WI38 (cell line): ENCODE results near the gene OVCA2.

Experiments used
- H3K4me3 ChIP-seq: 2 replicates; pipeline ENCODE4 v1.5.1; 2011; ENCODE audit warnings: low read depth, mild to moderate bottlenecking, control low read depth, low read length
- CTCF ChIP-seq: IDR thresholded peaks from 2 replicates; pipeline ENCODE4 v1.5.1; 2012; ENCODE audit warnings: low read depth, mild to moderate bottlenecking, control low read depth, low read length

OVCA2 gene

GRCh38 chr17:2085648-2085949 lies 43.8 kb downstream of the OVCA2 start:
- TF ChIP-seq CTCF, result no peak
- no peak overlapping the region for H3K4me3 ChIP-seq

GRCh38 chr17:2086306-2086705 lies 44.5 kb downstream of the OVCA2 start:
- no peak for TF ChIP-seq CTCF
- H3K4me3 ChIP-seq, result no peak overlapping the region

- no peak for TF ChIP-seq CTCF
- no peak overlapping the region for H3K4me3 ChIP-seq
Measured at GRCh38 chr17:2087597-2088211, 45.9 kb downstream of the OVCA2 start.

- no peak for TF ChIP-seq CTCF
- H3K4me3 ChIP-seq, result peak overlapping the region; percentile 49
Measured at GRCh38 chr17:2089021-2089422, 47.2 kb downstream of the OVCA2 start.

- no peak for TF ChIP-seq CTCF
- H3K4me3 ChIP-seq, result no peak overlapping the region
Measured at GRCh38 chr17:2090210-2090641, 48.4 kb downstream of the OVCA2 start.

- H3K4me3 ChIP-seq, result no peak overlapping the region
- TF ChIP-seq CTCF, result peak; percentile 31
Measured at GRCh38 chr17:2090804-2091534, 49.1 kb downstream of the OVCA2 start.

- H3K4me3 ChIP-seq, result no peak overlapping the region
- no peak for TF ChIP-seq CTCF
Measured at GRCh38 chr17:2092253-2092652, 50.4 kb downstream of the OVCA2 start.
